MM.1S (cell line): Measurements from ENCODE around the gene FXYD3.

Source experiments
- DNase-seq: peaks from one replicate; pipeline ENCODE4 v3.0.0-alpha.2; 2015
- H2AFZ ChIP-seq: fragments of 300-600 bp; sonication (generic); 2 replicates; pipeline ENCODE4 v1.6.0; 2016; ENCODE audit warnings: antibody characterized with exemption, low read length
- H3F3A ChIP-seq: fragments of 300-600 bp; sonication (generic); 2 replicates; pipeline ENCODE4 v1.6.1; 2016; ENCODE audit warnings: mild to moderate bottlenecking, antibody characterized with exemption, low read length, moderate library complexity, mixed read lengths; ENCODE audit not compliant: insufficient read depth
- H3K27ac ChIP-seq: fragments of 300-600 bp; sonication (generic); 2 replicates; pipeline ENCODE4 v1.5.1; 2016; ENCODE audit warnings: mild to moderate bottlenecking, low read length
- H3K27me3 ChIP-seq: fragments of 300-600 bp; sonication (generic); replicated peaks from 2 replicates; pipeline ENCODE4 v1.6.0; 2016; ENCODE audit warnings: low read length; ENCODE audit not compliant: insufficient read depth
- H3K36me3 ChIP-seq: fragments of 300-600 bp; sonication (generic); replicated peaks from 2 replicates; pipeline ENCODE4 v1.6.1; 2016; ENCODE audit warnings: mild to moderate bottlenecking, low read length, mixed read lengths; ENCODE audit not compliant: insufficient read depth
- H3K4me1 ChIP-seq: fragments of 300-600 bp; sonication (generic); 2 replicates; pipeline ENCODE4 v1.6.1; 2016; ENCODE audit warnings: low read length, mixed read lengths
- H3K4me2 ChIP-seq: fragments of 300-600 bp; sonication (generic); 2 replicates; pipeline ENCODE4 v1.6.0; 2016; ENCODE audit warnings: low read depth, low read length
- H3K4me3 ChIP-seq: fragments of 300-600 bp; sonication (generic); 2 replicates; pipeline ENCODE4 v1.5.1; 2016; ENCODE audit warnings: low read length, mixed read lengths
- H3K79me2 ChIP-seq: fragments of 300-600 bp; sonication (generic); 2 replicates; pipeline ENCODE4 v1.6.1; 2016; ENCODE audit warnings: mixed run types, low read length, mixed read lengths
- H3K9ac ChIP-seq: fragments of 300-600 bp; sonication (generic); 2 replicates; pipeline ENCODE4 v1.6.1; 2016; ENCODE audit warnings: low read length, mixed read lengths
- H3K9me2 ChIP-seq: fragments of 300-600 bp; sonication (generic); replicated peaks from 2 replicates; pipeline ENCODE4 v1.6.1; 2016; ENCODE audit warnings: mild to moderate bottlenecking, low read length, mixed read lengths; ENCODE audit not compliant: insufficient read depth
- H3K9me3 ChIP-seq: fragments of 300-600 bp; sonication (generic); replicated peaks from 2 replicates; pipeline ENCODE4 v1.6.1; 2016; ENCODE audit warnings: mild to moderate bottlenecking, low read length, mixed read lengths; ENCODE audit not compliant: insufficient read depth
- H4K20me1 ChIP-seq: fragments of 300-600 bp; sonication (generic); 2 replicates; pipeline ENCODE4 v1.6.1; 2016; ENCODE audit warnings: mild to moderate bottlenecking, low read length, moderate library complexity, mixed read lengths; ENCODE audit not compliant: insufficient read depth
- CTCF ChIP-seq: fragments of 300-600 bp; sonication (generic); IDR thresholded peaks from 2 replicates; pipeline ENCODE4 v1.5.1; 2016; ENCODE audit warnings: antibody characterized with exemption, low read length, mixed read lengths
- EZH2 ChIP-seq: fragments of 300-600 bp; sonication (generic); optimal IDR thresholded peaks from 2 replicates; pipeline ENCODE3; 2017; ENCODE audit warnings: low read depth, mild to moderate bottlenecking, antibody characterized with exemption, low read length, mixed read lengths
- EZH2phosphoT487 ChIP-seq: fragments of 300-600 bp; sonication (generic); IDR thresholded peaks from 2 replicates; pipeline ENCODE4 v1.6.1; 2018; ENCODE audit warnings: antibody characterized with exemption, low read length

The FXYD3 gene

GRCh38 chr19:35088131-35088913 lies 27.3 kb upstream of the FXYD3 start:
- Histone ChIP-seq H3K36me3 (no peaks in the 10 kb centered on the region), H2AFZ (no peak overlapping the region), H3F3A (no peaks in the 10 kb centered on the region), H4K20me1 (no peaks in the 10 kb centered on the region), H3K27ac (no peak overlapping the region), H3K27me3 (peaks cover 45% of the 10 kb centered on the region), H3K4me2 (no peak overlapping the region), H3K9me3 (no peaks in the 10 kb centered on the region), H3K4me1 (no peaks in the 10 kb centered on the region), H3K9ac (no peak overlapping the region), H3K9me2 (no peaks in the 10 kb centered on the region), H3K4me3 (no peak overlapping the region), H3K79me2 (no peaks in the 10 kb centered on the region)
- no peak for TF ChIP-seq EZH2
- TF ChIP-seq EZH2phosphoT487 = no peak
- TF ChIP-seq CTCF = no peak
- DNase-seq = no peak

GRCh38 chr19:35089554-35089953 lies 26.1 kb upstream of the FXYD3 start:
- no peak for DNase-seq
- H4K20me1 ChIP-seq = no peaks in the 10 kb centered on the region
- no peak overlapping the region for H3K4me3 ChIP-seq
- no peaks in the 10 kb centered on the region for H3K36me3 ChIP-seq
- no peaks in the 10 kb centered on the region for H3F3A ChIP-seq
- no peak overlapping the region for H3K27ac ChIP-seq
- no peak overlapping the region for H3K4me2 ChIP-seq
- no peaks in the 10 kb centered on the region for H3K9me2 ChIP-seq
- H3K9me3 ChIP-seq = no peaks in the 10 kb centered on the region
- TF ChIP-seq EZH2 (no peak), EZH2phosphoT487 (no peak), CTCF (no peak)
- no peaks in the 10 kb centered on the region for H3K4me1 ChIP-seq
- no peaks in the 10 kb centered on the region for H3K79me2 ChIP-seq
- no peak overlapping the region for H3K9ac ChIP-seq
- no peak overlapping the region for H2AFZ ChIP-seq
- H3K27me3 ChIP-seq = peaks cover 53% of the 10 kb centered on the region

GRCh38 chr19:35090160-35090505 lies 25.5 kb upstream of the FXYD3 start:
- Histone ChIP-seq H3K4me2 (no peak overlapping the region), H3K4me1 (no peaks in the 10 kb centered on the region)

More at GRCh38 chr19:35090160-35090505, 25.5 kb upstream of the FXYD3 start:
- Histone ChIP-seq H3K27ac (no peak overlapping the region), H3K4me3 (no peak overlapping the region), H3K9me3 (no peaks in the 10 kb centered on the region), H3K27me3 (peaks cover 53% of the 10 kb centered on the region), H3F3A (no peaks in the 10 kb centered on the region), H2AFZ (no peak overlapping the region), H3K9ac (no peak overlapping the region), H3K9me2 (no peaks in the 10 kb centered on the region), H3K36me3 (no peaks in the 10 kb centered on the region), H3K79me2 (no peaks in the 10 kb centered on the region), H4K20me1 (no peaks in the 10 kb centered on the region)
- DNase-seq = no peak
- TF ChIP-seq EZH2 (no peak), CTCF (no peak), EZH2phosphoT487 (no peak)
